Lower leg skin (tissue), 3 donors: ENCODE data around the gene A1CF.

ENCODE experiments used
- CTCF ChIP-seq, 3 donors: fragments of 450-650 bp; IDR thresholded peaks; one replicate each; pipeline ENCODE4 v1.5.1; 2016; ENCODE audit warnings: antibody characterized with exemption in 3 of 3, mild to moderate bottlenecking in 3 of 3, moderate library complexity in 2 of 3
- POLR2A ChIP-seq, 2 donors: fragments of 450-650 bp; IDR thresholded peaks; one replicate each; pipeline ENCODE4 v1.6.1; 2016 to 2017; ENCODE audit warnings: antibody characterized with exemption in 2 of 2, mild to moderate bottlenecking in 1 of 2, moderate library complexity in 1 of 2

GRCh38 chr10:50882540-50882983 lies 2.9 kb downstream of the A1CF start:
- TF ChIP-seq CTCF (IDR thresholded peaks at IDR 0.05) (no peak), POLR2A (IDR thresholded peaks at IDR 0.05) (no peak)
